Iris pigment epithelial cell (primary cell): Measurements from ENCODE around the gene GRK5.
"Not testable (repeated sequence)": the region's sequence is repeated elsewhere in the genome, so short reads cannot be mapped to it uniquely, and the experiment has no call there.

Experiments used
- DNase-seq: peaks from one replicate; pipeline ENCODE4 v3.0.0-alpha.2; 2011; ENCODE audit warnings: low read depth

Gene GRK5

DNA sequence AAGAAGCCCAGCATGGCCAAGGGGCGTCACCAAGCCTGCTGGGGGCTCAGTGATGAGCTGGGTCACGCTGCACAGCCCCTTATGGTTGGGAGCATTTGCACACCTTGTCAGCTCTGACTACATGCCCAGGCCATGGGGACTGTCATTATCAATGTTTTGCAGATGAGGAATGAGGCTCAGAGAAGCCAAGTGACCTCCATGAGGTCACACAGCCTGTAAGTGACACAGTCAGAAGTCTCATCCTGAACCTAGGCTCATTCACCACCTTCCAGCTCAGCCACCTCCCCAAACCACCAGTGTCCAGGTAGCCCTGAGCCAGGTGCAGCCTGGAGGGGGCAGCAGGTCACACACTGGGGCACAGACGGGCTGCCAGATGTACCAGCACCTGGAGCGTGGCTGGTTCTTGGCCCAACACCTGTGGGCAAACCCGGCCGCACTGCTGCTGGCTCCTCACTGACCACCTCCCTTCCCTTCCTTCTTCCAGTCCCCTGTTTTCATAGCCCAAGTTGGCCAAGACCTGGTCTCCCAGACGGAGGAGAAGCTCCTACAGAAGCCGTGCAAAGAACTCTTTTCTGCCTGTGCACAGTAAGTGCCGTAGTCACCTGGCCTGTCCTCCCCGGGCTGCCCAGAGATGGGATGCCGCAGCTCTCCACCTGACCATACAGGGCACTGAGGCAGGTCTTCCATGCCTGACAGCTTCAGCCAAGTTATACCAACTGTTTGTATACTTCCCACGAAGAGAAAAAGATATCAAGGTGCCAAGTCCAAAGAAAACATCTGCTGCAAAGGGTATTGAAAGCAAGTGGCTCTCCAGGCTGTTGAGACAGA, 215.5 kb downstream of the GRK5 start:
- DNase-seq: no peak

DNA sequence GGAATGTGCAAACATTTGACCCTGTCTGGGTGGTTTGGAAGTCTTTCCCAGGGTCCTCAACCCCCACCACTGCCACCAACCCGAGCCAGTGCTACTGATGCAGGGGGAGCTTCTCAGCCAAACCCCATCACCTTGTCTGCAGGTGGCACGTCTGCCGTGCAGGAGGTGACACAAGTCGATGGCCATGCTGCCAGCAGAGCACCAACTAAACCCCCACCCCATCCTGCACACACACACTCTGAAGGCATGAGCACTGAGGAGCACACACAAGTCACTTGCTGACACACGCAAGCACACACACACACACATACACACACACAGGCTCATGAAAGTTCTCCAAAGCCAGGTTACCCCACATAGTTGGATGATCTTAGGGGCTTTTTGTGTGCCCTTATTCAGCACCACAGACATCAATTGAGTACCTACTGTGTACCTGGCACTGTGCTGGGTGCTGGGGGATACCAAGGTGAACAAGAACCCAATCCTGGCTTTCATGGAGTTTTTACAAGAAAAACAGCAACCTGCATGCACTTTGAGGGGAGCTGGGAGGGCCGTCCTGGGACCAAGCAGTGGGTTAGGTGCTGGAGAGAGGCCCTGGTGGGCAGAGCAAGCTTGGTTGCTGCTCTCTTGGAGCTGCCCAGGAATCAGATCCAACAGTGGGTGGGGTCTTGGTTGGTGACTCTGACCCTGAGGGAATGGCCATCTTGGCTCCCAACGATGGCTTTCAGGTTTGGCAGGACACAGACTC, 216.3 kb downstream of the GRK5 start:
- no peak for DNase-seq

DNA sequence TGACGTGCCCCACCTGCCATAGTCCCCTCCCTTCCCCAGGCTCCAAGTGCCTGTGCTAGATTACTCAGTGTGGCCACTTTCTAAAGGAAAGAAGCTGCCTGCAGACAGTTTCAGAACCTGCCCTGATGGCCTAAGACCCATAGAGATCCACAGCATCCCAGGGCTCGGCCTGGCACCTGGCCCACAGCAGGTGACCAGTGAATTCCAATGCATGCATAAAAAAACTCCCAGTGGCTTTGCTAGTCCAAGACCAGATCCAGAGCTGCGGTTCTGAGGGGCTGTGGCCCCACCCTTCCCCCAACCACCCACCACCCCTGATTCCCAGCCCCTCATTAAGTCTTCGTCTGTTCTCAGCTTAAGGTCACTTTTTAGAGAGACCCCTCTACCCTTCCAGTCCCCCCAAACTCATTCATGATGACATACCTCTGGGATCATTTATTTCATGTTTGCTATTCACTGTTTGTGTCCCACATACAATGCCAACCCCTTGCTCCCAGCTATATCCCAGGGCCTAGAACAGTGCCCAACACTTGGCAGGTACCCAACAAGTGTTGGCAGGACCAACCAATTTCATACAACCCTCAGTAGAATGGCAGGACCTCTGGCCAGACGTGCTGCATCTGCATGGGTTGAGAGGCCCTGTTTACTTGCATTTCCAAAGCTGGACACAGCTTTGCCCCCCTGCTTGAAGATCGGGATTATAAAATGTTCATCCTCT, 217.0 kb downstream of the GRK5 start:
- DNase-seq: no peak

DNA sequence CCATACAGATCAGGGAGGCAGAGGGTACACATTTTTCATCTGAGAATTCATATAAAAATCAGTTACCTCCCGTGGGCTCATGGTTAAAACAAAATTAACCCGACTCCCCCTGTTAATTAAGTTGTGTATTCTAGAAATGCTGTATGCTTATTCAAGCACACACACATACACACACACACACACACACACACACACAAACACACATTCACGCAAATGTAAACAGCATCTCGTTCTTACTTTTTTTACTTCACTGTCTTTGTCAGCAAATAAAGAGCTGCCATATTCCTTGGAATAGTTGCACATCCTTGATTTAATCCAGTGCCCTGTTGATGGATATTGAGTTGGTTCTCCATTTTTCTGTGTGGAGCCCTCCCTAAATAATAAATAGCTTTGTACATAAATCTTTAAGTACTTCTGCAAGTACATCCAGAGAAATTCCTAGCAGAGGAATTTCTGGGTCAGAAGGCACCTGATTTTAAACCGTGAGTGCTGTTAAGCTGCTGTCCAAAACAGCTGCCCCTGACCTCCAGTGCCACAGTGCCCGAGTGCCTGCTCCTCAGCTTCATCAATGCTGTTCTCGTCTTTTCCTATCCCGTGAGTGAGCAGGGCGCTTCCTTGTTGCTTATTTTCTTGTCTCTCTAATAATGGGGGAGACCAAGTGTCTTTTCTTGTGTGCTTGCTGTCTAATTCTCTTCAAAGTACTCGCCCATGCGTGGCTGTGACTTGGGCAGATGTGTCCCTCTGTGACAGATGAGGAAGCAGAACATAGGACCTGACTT, 217.9 kb downstream of the GRK5 start:
- no peak for DNase-seq

DNA sequence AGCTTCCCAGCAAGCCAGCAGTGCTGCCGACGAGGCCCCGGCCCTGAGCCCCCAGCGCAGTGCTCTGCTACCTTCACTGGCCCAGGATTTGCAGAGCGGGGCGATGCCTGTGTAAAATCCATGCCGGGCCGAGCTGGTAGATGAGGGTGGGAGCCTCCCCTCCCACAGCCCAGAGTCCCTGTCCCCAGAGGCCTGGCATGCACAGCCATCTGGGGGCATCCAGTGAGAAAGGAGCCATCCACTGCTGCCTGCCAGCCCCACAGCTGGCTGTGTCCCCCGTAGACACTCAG, 218.5 kb downstream of the GRK5 start:
- no peak for DNase-seq

DNA sequence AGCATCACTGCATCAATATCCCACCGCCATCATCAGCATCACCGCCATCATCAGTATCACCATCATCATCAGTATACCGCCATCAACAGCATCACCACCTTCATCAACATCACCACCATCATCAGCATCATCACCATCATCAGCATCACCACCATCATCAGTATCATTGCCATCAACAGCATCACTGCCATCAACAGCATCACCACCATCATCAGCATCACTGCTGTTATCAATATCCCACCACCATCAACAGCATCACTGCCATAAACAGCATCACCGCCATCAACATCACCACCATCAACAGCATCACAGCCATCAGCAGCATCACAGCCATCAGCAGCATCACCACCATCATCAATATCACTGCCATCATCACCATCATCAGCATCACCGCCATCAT, 219.3 kb downstream of the GRK5 start:
- DNase-seq: no peak

DNA sequence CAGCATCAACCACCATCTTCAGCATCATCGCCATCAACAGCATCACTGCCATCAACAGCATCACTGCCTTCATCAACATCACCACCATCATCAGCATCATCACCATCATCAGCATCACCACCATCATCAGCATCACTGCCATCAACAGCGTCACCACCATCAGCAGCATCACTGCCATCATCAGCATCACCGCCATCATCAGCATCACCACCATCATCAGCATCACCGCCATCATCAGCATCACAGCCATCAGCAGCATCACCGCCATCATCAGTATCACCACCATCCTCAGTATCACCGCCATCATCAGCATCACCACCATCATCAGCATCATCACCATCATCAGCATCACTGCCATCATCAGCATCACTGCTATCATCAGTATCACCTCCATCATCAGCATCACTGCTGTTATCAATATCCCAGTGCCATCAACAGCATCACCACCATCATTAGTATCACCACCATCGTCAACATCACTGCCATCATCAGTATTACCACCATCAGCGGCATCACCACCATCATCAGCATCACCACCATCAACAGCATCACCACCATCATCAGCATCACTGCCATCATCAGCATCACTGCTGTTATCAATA, 220.0 kb downstream of the GRK5 start:
- no peak for DNase-seq

DNA sequence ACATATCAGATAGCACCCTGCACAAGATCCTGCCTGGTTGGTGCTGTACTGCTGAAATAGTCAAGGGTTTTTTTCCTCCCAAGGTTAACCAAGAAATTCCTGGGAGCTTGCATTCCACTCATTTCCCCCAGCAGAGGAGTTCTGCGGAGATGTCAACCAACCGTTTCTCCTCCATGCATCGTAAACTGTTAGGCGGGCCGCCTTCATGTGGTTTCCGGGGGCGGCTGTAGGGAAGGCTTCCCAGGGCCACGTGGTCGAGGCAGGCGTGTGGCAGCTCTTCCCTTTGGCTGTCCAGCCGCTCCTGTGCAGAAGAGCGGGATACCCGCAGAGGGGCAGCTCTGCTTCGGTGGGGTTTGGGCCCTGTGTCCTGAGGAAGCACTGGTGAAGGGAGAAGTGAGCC, 221.4 kb downstream of the GRK5 start:
- DNase-seq: peak; percentile 66

DNA sequence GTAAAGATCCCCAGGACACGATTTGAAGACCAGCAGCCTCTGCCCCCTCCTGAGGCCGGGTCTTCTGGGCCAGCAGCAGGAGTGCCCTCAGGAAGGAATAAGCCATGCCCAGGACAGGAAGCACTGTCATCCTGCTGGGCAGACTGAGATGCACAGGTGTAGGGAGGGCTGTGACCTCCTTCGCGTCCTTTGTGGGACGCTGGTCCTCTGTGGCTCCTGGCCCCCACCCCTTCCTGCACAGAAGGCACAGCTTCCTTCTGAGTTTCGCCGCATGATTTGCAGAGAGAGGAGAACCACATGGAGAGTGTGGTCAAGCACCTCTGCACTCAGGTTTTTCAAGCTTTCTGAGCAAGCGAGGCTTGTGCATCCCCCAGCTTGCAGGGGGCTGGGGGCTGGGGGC, 222.4 kb downstream of the GRK5 start:
- DNase-seq: no peak

DNA sequence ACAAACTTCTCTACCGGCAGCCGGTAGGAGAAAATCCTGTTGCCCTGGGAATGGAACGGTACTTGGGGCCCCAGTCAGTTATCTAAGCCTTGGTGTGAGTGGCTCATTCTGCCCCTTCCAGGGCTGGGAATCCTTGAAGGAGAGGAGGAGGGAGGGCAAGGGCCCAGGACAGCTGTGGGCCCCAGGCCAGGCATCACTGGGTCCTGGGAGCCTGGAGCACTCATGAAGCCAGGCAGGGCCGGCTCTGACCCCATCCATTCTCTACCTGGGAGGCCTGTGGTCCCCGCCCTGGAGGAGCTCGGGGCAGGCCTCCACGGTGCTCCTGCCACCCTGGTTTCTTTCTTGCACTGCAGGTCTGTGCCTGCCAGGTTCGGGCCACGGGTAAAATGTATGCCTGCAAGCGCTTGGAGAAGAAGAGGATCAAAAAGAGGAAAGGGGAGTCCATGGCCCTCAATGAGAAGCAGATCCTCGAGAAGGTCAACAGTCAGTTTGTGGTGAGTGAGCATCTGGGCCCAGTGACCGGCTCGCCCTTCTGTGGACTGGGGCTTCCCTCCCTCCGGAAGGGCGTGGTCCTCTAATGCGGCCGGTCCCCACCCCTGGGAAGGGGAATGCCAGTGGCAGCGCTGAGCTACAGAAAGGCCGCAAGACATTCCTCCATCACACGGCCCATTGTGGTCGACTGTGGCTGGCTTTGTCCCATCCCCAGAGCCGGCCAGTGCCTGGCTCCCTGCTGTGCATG, 223.8 kb downstream of the GRK5 start:
- DNase-seq: no peak

DNA sequence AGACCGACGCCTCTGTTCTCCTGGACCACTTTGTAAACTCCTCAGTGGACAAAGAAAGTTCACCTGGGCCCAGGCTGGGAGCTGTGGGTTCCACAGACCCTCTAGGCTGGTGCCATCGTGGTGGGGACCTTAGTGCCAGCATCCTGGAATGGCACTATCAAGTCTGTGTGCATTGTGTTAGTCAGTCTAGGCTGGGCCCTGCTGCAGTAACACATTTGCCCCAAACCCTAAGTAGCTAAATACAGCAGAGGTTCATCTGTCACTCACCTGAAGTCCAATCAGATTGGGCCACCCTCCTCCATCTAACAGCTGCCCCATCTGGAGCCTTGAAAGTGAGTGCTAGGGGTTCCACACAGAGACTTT, 224.4 kb downstream of the GRK5 start:
- no peak for DNase-seq

DNA sequence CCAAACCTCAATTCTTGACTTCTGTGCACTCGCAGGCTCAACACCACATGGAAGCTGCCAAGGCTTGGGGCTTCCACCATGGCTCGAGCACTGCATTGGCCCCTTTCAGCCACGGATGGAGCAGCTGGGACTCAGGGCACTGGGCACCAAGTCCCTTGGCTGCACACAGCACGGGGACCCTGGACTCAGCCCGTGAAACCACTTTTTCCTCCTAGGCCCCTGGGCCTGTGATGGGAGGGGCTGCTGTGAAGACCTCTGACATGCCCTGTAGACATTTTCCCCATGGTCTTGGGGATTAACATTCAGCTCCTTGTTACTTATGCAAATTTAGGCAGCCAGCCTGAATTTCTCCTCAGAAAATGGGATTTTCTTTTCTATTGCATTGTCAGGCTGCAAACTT, 227.6 kb downstream of the GRK5 start:
- not testable (repeated sequence) for DNase-seq

DNA sequence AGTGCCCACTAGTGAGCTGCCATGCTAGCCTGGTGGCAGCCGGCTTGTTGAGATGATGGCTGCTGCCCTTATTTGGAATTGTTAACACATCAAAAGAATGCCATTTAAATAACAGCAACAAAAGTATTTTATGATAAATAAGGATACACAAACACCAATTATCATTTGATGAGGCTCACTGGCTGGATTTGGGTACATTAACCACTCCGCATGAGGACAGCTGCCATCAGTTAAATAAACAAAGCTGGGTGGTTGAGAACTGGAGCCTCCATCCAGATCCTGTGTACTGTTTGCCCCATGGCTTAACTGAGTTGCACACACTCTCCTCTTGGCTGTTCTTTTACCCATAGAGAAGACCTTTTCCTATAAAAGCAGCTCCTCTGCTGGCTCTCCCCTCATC, 231.3 kb downstream of the GRK5 start:
- DNase-seq: no peak

DNA sequence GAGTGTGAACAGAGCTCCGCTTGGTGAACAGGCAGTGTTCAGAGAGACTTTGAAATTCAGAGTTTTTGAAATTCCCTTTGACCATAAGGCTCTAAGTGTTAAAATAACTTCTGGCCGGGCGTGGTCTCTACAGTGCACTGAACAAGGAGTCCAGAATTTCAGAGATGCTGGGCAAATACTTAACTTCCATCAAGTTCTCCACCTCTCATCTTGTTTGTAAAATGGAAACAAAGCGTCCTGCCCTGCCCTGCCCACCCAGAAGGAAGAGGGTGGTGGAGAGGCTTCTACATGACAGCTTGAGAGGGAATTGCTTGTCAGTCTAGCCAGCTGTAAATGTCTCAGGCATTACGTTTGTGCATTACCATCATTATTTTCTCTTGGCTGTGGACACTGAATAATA, 232.6 kb downstream of the GRK5 start:
- no peak for DNase-seq

DNA sequence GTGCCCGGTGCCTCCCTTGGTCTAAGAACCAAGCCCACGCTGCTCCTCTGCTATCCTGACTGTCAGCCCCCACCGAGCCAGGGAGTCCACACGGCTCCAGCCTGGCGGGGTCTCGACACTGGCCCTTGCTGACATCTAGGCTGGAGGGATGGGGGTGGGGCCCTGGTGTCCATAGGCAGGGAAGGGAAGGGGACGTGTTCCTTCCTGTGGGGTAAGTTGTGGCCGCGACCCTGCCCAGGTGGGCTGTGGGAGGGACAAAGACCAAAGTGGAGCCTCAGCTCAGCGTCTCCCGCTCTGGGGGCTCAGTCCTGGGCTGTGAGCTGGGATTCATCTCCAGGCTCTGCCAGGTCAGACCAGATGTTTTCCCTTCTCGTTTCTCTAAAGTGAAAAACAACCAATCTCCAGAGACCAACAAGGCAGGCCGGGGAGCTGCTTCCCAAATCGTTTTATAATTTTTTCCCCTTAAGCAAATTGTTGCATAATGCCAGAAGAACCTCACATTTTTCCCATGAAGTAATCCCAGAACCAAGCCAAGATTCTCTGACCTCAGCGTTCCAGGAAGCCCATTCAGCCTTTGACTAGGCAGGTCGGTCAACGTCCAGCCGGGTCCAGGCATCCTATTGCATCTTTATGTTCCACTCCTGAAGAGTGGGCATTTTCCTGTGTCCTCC, 233.9 kb downstream of the GRK5 start:
- peak; percentile 86 for DNase-seq

DNA sequence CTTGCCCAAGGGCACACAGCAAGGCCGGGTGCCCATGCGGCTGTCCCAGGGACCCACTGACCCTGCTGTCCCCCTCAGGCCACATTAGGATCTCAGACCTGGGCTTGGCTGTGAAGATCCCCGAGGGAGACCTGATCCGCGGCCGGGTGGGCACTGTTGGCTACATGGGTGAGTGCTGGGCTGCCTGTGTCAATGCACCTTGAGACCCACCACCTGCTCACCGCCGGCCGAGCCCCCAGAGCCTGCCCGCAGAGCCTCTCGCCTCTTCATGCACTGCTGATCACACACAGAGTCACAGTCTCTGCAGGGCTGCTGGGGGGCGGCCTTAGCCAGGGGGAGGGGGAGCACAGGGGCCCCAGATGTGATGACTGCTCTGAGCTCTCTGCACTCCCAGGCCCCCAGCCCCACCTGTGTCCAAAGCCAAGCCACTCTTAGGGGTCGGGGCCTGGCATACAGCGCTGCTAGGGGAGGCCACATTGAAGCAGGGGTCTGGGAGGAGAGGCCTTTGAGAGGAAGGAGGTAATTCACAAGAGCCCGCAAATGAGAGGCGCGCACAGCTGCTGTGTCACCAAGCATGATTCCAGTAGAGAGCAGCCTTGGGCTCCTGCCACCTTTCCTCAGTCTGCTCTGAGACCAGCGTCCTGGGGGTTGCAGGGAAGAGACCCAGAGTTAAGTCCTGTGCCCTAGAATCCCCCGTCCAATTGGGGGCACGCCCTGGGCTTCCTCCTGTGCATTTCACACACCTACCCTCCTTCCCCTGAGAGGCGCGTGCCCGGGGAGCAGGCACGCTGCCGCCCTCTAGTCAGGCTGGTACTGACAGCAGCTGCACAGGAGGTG, 234.8 kb downstream of the GRK5 start:
- no peak for DNase-seq

DNA sequence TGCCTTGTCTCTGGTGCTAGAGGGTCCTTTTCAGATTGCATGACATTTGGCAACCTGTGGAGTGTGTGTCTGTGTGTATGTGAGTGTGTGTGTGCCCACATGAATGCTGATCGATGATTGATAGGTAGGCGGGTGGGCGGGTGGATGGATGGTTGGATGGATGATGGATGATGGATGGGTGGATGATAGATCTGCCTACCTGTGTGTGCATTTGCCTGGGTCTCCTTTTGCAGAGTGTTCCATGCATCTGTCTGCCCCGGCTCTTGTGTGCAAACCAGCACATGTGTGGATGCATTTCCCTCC, 235.3 kb downstream of the GRK5 start:
- DNase-seq: no peak

DNA sequence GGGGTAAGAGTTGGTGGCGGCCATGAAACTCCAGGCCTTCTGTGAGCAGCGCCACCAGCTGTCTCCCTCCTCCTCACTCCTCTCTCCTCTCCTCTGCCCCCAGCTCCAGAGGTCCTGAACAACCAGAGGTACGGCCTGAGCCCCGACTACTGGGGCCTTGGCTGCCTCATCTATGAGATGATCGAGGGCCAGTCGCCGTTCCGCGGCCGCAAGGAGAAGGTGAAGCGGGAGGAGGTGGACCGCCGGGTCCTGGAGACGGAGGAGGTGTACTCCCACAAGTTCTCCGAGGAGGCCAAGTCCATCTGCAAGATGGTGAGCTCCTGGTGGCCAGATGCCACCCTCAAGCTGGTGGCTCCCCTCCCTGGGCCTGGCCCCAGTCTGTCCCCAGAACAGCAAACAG, 236.1 kb downstream of the GRK5 start:
- DNase-seq: no peak

DNA sequence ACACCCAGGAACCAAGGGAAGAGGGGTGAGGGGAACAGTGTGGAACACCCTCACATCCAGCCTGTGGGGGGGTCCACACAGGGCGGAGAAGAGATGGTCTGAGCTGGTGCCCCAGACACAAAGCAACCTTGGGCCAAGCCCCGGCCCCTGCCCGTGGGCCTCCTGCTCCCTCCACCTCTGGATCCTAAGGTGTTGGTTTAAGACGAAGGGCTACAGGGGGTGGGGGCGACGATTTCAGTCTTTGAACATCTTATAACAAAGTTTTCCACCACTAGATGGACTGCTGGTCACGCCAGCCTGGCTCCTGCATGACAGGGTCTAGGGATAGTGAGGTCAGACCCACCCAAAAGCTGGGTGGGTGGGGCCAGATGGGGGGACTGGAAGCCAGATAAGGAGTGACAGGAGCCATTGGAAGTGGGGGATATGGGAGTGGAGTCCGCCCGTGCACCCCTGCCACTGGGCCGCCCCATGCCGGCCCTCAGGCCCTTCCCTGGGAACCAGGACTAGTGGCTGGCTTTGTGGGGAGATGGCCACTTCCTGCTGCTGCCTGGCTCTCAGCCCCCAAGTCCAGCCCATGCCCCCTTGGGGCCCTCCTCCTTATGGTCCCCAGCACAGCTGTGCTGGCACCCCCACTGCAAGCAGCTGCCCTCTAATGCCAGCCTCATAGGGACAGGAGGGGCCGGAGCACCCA, 236.7 kb downstream of the GRK5 start:
- DNase-seq: no peak
